ENCODE results near the gene HERPUD2.

HERPUD2 gene

GRCh38 chr7:35717013-35717412 lies 22.1 kb upstream of the HERPUD2 start:
- no peak for TF ChIP-seq CTCF (IDR thresholded peaks at IDR 0.05)
- Histone ChIP-seq H3K4me1 (peaks cover 3% of the 10 kb centered on the region), H3K36me3 (ENCODE audit: control insufficient read depth, insufficient read depth, low read length) (no peaks in the 10 kb centered on the region), H3K9me3 (ENCODE audit: control insufficient read depth, low read length) (no peaks in the 10 kb centered on the region), H3K9ac (no peak overlapping the region), H3K4me2 (ENCODE audit: low read length) (no peak overlapping the region), H3K4me3 (ENCODE audit: low read depth, low read length) (no peak overlapping the region), H3K27ac (no peak overlapping the region), H3K79me2 (no peaks in the 10 kb centered on the region), H3K27me3 (ENCODE audit: control insufficient read depth, insufficient read depth, low read length) (no peaks in the 10 kb centered on the region), H2AFZ (peak overlapping the region; percentile 48)

GRCh38 chr7:35716038-35716803 lies 21.3 kb upstream of the HERPUD2 start:
- Histone ChIP-seq H3K27ac (no peak overlapping the region), H3K79me2 (no peaks in the 10 kb centered on the region), H3K4me2 (ENCODE audit: low read length) (peak overlapping the region; percentile 39), H3K27me3 (ENCODE audit: control insufficient read depth, insufficient read depth, low read length) (no peaks in the 10 kb centered on the region), H3K4me1 (peaks cover 3% of the 10 kb centered on the region), H3K9ac (no peak overlapping the region), H3K36me3 (ENCODE audit: control insufficient read depth, insufficient read depth, low read length) (no peaks in the 10 kb centered on the region), H3K4me3 (ENCODE audit: low read depth, low read length) (no peak overlapping the region), H3K9me3 (ENCODE audit: control insufficient read depth, low read length) (no peaks in the 10 kb centered on the region), H2AFZ (peak overlapping the region; percentile 48)
- TF ChIP-seq CTCF (IDR thresholded peaks at IDR 0.05) = no peak

- Histone ChIP-seq H3K4me3 (ENCODE audit: low read depth, low read length) (no peak overlapping the region), H3K36me3 (ENCODE audit: control insufficient read depth, insufficient read depth, low read length) (no peaks in the 10 kb centered on the region), H3K9me3 (ENCODE audit: control insufficient read depth, low read length) (no peaks in the 10 kb centered on the region), H3K27me3 (ENCODE audit: control insufficient read depth, insufficient read depth, low read length) (no peaks in the 10 kb centered on the region), H3K4me1 (peaks cover 3% of the 10 kb centered on the region), H3K4me2 (ENCODE audit: low read length) (no peak overlapping the region), H3K9ac (no peak overlapping the region), H3K79me2 (no peaks in the 10 kb centered on the region), H3K27ac (no peak overlapping the region), H2AFZ (no peak overlapping the region)
- TF ChIP-seq CTCF (IDR thresholded peaks at IDR 0.05) = no peak
These were observed 19.9 kb upstream of the HERPUD2 start for GRCh38 chr7:35714862-35715261.

- TF ChIP-seq CTCF (IDR thresholded peaks at IDR 0.05) = no peak
- H3K9ac ChIP-seq = no peak overlapping the region
- no peak overlapping the region for H3K27ac ChIP-seq
- H3K4me3 ChIP-seq (ENCODE audit: low read depth, low read length) = no peak overlapping the region
- H3K9me3 ChIP-seq (ENCODE audit: control insufficient read depth, low read length) = no peaks in the 10 kb centered on the region
- H2AFZ ChIP-seq = no peak overlapping the region
- H3K4me1 ChIP-seq = peaks cover 3% of the 10 kb centered on the region
- no peaks in the 10 kb centered on the region for H3K36me3 ChIP-seq (ENCODE audit: control insufficient read depth, insufficient read depth, low read length)
- H3K79me2 ChIP-seq = no peaks in the 10 kb centered on the region
- H3K27me3 ChIP-seq (ENCODE audit: control insufficient read depth, insufficient read depth, low read length) = no peaks in the 10 kb centered on the region
- no peak overlapping the region for H3K4me2 ChIP-seq (ENCODE audit: low read length)
These were observed 19.5 kb upstream of the HERPUD2 start for GRCh38 chr7:35714407-35714806.
